ENCODE data around the gene FRRS1L.

The FRRS1L gene

DNA sequence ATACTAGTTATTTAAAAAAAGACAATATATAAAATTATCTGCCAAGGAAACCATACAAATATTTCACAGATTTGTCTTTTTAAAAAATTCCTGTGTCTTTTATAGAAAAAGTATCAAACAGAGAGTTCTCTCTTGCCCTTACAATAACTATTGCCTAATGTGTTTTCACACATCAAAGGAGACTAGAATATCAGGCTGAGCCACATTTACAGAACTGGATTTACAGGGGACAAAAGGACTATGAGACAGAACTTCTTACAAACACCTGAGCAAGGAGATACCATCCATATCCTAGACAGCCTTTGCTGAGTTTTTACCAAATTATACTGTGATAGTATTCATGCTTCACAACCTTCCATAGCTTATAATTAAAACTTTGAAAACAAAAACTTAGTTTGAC lies 81.5 kb downstream of the FRRS1L start:
- no peaks in the 10 kb centered on the region for H3K4me1 ChIP-seq (ENCODE audit: insufficient read depth, low read length, severe bottlenecking)
- H3K9me2 ChIP-seq (ENCODE audit: low read depth, low read length), result no peaks in the 10 kb centered on the region
- no peaks in the 10 kb centered on the region for H3K9me3 ChIP-seq (ENCODE audit: low read length)
- H4K20me1 ChIP-seq (ENCODE audit: insufficient read depth, low read length), result no peaks in the 10 kb centered on the region
- no peak overlapping the region for H3K4me2 ChIP-seq (ENCODE audit: low read length)
- H3K79me2 ChIP-seq (ENCODE audit: insufficient read depth, low read length), result no peaks in the 10 kb centered on the region
- no peak overlapping the region for H3K4me3 ChIP-seq (ENCODE audit: low read depth, low read length, poor library complexity, severe bottlenecking)
- no peak overlapping the region for H2AFZ ChIP-seq (ENCODE audit: low read length)
- no peak overlapping the region for H3K9ac ChIP-seq (ENCODE audit: low read length)
- no peak overlapping the region for H3K27ac ChIP-seq (ENCODE audit: low read depth, low read length, poor library complexity, severe bottlenecking)
- no peaks in the 10 kb centered on the region for H3K27me3 ChIP-seq (ENCODE audit: insufficient read depth, low read length)
- no peaks in the 10 kb centered on the region for H3F3A ChIP-seq (ENCODE audit: insufficient read depth, low read length)
- H3K36me3 ChIP-seq (ENCODE audit: insufficient read depth, low read length), result peaks cover 71% of the 10 kb centered on the region
- TF ChIP-seq CTCF (IDR thresholded peaks at IDR 0.05; ENCODE audit: low read length), result no peak
- no peak for TF ChIP-seq EZH2 (IDR thresholded peaks at IDR 0.05; ENCODE audit: borderline replicate concordance, low read length)

GRCh38 chr9:109083813-109084405 lies 83.1 kb downstream of the FRRS1L start:
- Histone ChIP-seq H3K79me2 (ENCODE audit: insufficient read depth, low read length) (no peaks in the 10 kb centered on the region), H3K9ac (ENCODE audit: low read length) (no peak overlapping the region)
- no peak for TF ChIP-seq CTCF (IDR thresholded peaks at IDR 0.05; ENCODE audit: low read length)
- no peak for TF ChIP-seq EZH2 (IDR thresholded peaks at IDR 0.05; ENCODE audit: borderline replicate concordance, low read length)

DNA sequence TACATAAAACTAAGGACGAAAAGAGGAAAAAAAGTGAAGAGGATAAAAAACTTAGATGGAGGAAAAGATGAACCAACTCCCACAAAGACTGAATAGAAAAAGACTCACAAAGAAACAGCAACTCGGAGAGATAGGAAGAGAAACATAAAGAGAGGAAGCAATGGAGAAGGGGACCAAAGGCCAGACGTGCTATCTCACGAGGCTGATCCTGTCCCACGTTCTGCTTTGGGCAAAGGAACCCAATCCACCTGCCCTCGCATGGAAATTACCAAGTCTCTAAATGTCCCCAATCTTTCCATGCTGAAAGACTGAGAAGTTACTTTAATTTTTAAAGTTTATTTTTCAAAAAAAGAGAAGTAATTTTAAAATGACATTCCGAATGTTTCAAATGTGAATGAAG lies 83.9 kb downstream of the FRRS1L start:
- H3K36me3 ChIP-seq (ENCODE audit: insufficient read depth, low read length), result peaks cover 77% of the 10 kb centered on the region
- H3K4me1 ChIP-seq (ENCODE audit: insufficient read depth, low read length, severe bottlenecking), result no peaks in the 10 kb centered on the region
- H3K79me2 ChIP-seq (ENCODE audit: insufficient read depth, low read length), result no peaks in the 10 kb centered on the region
- no peak overlapping the region for H3K4me3 ChIP-seq (ENCODE audit: low read depth, low read length, poor library complexity, severe bottlenecking)
- no peak overlapping the region for H3K4me2 ChIP-seq (ENCODE audit: low read length)
- no peaks in the 10 kb centered on the region for H3K9me3 ChIP-seq (ENCODE audit: low read length)
- H2AFZ ChIP-seq (ENCODE audit: low read length), result no peak overlapping the region
- H3K27me3 ChIP-seq (ENCODE audit: insufficient read depth, low read length), result no peaks in the 10 kb centered on the region
- no peaks in the 10 kb centered on the region for H3F3A ChIP-seq (ENCODE audit: insufficient read depth, low read length)
- TF ChIP-seq EZH2 (IDR thresholded peaks at IDR 0.05; ENCODE audit: borderline replicate concordance, low read length) (no peak), CTCF (IDR thresholded peaks at IDR 0.05; ENCODE audit: low read length) (no peak)
- H3K9ac ChIP-seq (ENCODE audit: low read length), result no peak overlapping the region
- H3K27ac ChIP-seq (ENCODE audit: low read depth, low read length, poor library complexity, severe bottlenecking), result no peak overlapping the region
- H3K9me2 ChIP-seq (ENCODE audit: low read depth, low read length), result no peaks in the 10 kb centered on the region
- H4K20me1 ChIP-seq (ENCODE audit: insufficient read depth, low read length), result no peaks in the 10 kb centered on the region

More at GRCh38 chr9:109083813-109084405, 83.1 kb downstream of the FRRS1L start:
- Histone ChIP-seq H3F3A (ENCODE audit: insufficient read depth, low read length) (no peaks in the 10 kb centered on the region), H2AFZ (ENCODE audit: low read length) (no peak overlapping the region), H3K36me3 (ENCODE audit: insufficient read depth, low read length) (peaks cover 75% of the 10 kb centered on the region), H3K9me2 (ENCODE audit: low read depth, low read length) (no peaks in the 10 kb centered on the region), H3K27me3 (ENCODE audit: insufficient read depth, low read length) (no peaks in the 10 kb centered on the region), H3K4me3 (ENCODE audit: low read depth, low read length, poor library complexity, severe bottlenecking) (no peak overlapping the region), H4K20me1 (ENCODE audit: insufficient read depth, low read length) (no peaks in the 10 kb centered on the region), H3K9me3 (ENCODE audit: low read length) (no peaks in the 10 kb centered on the region), H3K27ac (ENCODE audit: low read depth, low read length, poor library complexity, severe bottlenecking) (no peak overlapping the region), H3K4me1 (ENCODE audit: insufficient read depth, low read length, severe bottlenecking) (no peaks in the 10 kb centered on the region), H3K4me2 (ENCODE audit: low read length) (no peak overlapping the region)

Measured in OCI-LY1 (cell line).